H1 (cell line): ENCODE results near the gene RCAN3. TPM values are rescaled to one million over a fixed set of nuclear protein-coding genes. Genes with fewer than 3 reads are reported as not detected.

Experiments
- CTCF ChIA-PET: fragments of 300-600 bp; sonication (Branson Sonifier 250); formaldehyde crosslinking; loops from one replicate; lab custom pipeline; 2021; ENCODE audit not compliant: partially characterized antibody; lab: Charles Lee
- POLR2A ChIA-PET: fragments of 300-600 bp; sonication (Branson Sonifier 250); formaldehyde crosslinking; loops from one replicate; lab custom pipeline; 2021; ENCODE audit warnings: inconsistent platforms; ENCODE audit not compliant: partially characterized antibody; lab: Charles Lee
- DNase-seq, 2 experiments: peaks; one replicate each; pipeline versions ENCODE4 v3.0.0 to v3.0.0-alpha.2; 2010 to 2022; ENCODE audit warnings: low spot score in 2 of 2, low read depth in 1 of 2, mixed read lengths in 1 of 2
- FAIRE-seq: peaks from 2 replicates; lab custom pipeline; 2011; peaks lifted over from hg19 to GRCh38; lab: Jason Lieb, UNC
- H2AFZ ChIP-seq: 2 replicates; pipeline ENCODE4 v1.8.1; 2012; ENCODE audit warnings: low read length, inconsistent platforms
- H2AK5ac ChIP-seq: 2 replicates; pipeline ENCODE4 v1.6.1; 2013; ENCODE audit warnings: low read depth, low read length
- H2BK120ac ChIP-seq: replicated peaks from 2 replicates; pipeline ENCODE3; 2013; ENCODE audit warnings: low read depth, low read length, inconsistent platforms
- H2BK12ac ChIP-seq: 2 replicates; pipeline ENCODE4 v1.6.1; 2013; ENCODE audit warnings: low read depth, low read length
- H2BK15ac ChIP-seq: 2 replicates; pipeline ENCODE4 v1.6.1; 2013; ENCODE audit warnings: low read length
- H2BK20ac ChIP-seq: 2 replicates; pipeline ENCODE4 v1.6.1; 2013; ENCODE audit warnings: low read length
- H2BK5ac ChIP-seq: 2 replicates; pipeline ENCODE4 v1.6.1; 2013; ENCODE audit warnings: low read depth, low read length
- H3K14ac ChIP-seq: 2 replicates; pipeline ENCODE4 v1.6.1; 2013; ENCODE audit warnings: inconsistent platforms; ENCODE audit not compliant: insufficient read length
- H3K18ac ChIP-seq: 2 replicates; pipeline ENCODE4 v1.6.1; 2013; ENCODE audit warnings: low read length; ENCODE audit errors: extremely low read depth
- H3K23ac ChIP-seq: 2 replicates; pipeline ENCODE4 v1.6.1; 2013; ENCODE audit warnings: inconsistent platforms; ENCODE audit not compliant: insufficient read length
- H3K23me2 ChIP-seq: 2 replicates; pipeline ENCODE4 v1.6.1; 2013; ENCODE audit warnings: low read depth, low read length
- H3K27ac ChIP-seq: 2 replicates; pipeline ENCODE4 v1.6.1; 2011; ENCODE audit warnings: low read depth, low read length, inconsistent platforms
- H3K27me3 ChIP-seq, 4 experiments: replicated peaks in 1 of 4; 1 replicate in 1 of 4; 2 replicates in 3 of 4; pipeline versions ENCODE4 v1.6.1 to v1.8.1; 2011 to 2013; ENCODE audit warnings: low read length in 3 of 4, mild to moderate bottlenecking in 3 of 4, inconsistent platforms in 2 of 4, mixed read lengths in 2 of 4, moderate library complexity in 1 of 4; ENCODE audit not compliant: control insufficient read depth in 3 of 4, insufficient read depth in 3 of 4; ENCODE audit errors: extremely low read depth in 1 of 4
- H3K36me3 ChIP-seq, 4 experiments: 2 replicates each; pipeline versions ENCODE4 v1.6.1 to v1.8.1; 2011 to 2013; ENCODE audit warnings: mild to moderate bottlenecking in 4 of 4, low read length in 3 of 4, moderate library complexity in 2 of 4, control low read depth in 1 of 4, inconsistent platforms in 1 of 4; ENCODE audit not compliant: insufficient read depth in 4 of 4, control insufficient read depth in 2 of 4
- H3K4ac ChIP-seq: replicated peaks from 2 replicates; pipeline ENCODE3; 2013; ENCODE audit warnings: low read length, low read depth, mixed read lengths, inconsistent platforms; ENCODE audit not compliant: insufficient read length
- H3K4me1 ChIP-seq, 4 experiments: replicated peaks in 1 of 4; 1 replicate in 1 of 4; 2 replicates in 3 of 4; pipeline versions ENCODE4 v1.6.1 to v1.8.1; 2011 to 2013; ENCODE audit warnings: low read length in 3 of 4, inconsistent platforms in 2 of 4, mixed read lengths in 1 of 4; ENCODE audit not compliant: insufficient read depth in 4 of 4, control insufficient read depth in 3 of 4
- H3K4me2 ChIP-seq, 2 experiments: 2 replicates each; pipeline versions ENCODE4 v1.6.1 to v1.8.1; 2011 to 2013; ENCODE audit warnings: low read depth in 2 of 2, low read length in 2 of 2, control low read depth in 1 of 2, inconsistent platforms in 1 of 2, mild to moderate bottlenecking in 1 of 2; ENCODE audit not compliant: insufficient read depth in 1 of 2
- H3K4me3 ChIP-seq, 4 experiments: fragments of 200-600, 300-600 bp in 1 of 4; sonication (generic), shearing (Covaris generic), sonication (Bioruptor Twin) in 1 of 4; 2 replicates each; pipeline versions ENCODE4 v1.5.1 to v1.8.1; 2011 to 2016; ENCODE audit warnings: low read length in 4 of 4, low read depth in 3 of 4, control low read depth in 2 of 4, inconsistent platforms in 2 of 4, mild to moderate bottlenecking in 2 of 4, mixed read lengths in 1 of 4, moderate library complexity in 1 of 4; ENCODE audit not compliant: insufficient read depth in 2 of 4; ENCODE audit errors: extremely low read depth in 1 of 4
- H3K56ac ChIP-seq: replicated peaks from 2 replicates; pipeline ENCODE3; 2013; ENCODE audit warnings: low read depth, mild to moderate bottlenecking, mixed read lengths, low read length, inconsistent platforms; ENCODE audit not compliant: insufficient read length
- H3K79me1 ChIP-seq: 2 replicates; pipeline ENCODE4 v1.6.1; 2013; ENCODE audit warnings: low read depth, low read length, control low read depth
- H3K79me2 ChIP-seq, 2 experiments: 2 replicates each; pipeline versions ENCODE4 v1.6.1 to v1.8.1; 2012 to 2013; ENCODE audit warnings: low read length in 2 of 2, mild to moderate bottlenecking in 2 of 2, inconsistent platforms in 1 of 2; ENCODE audit not compliant: insufficient read depth in 2 of 2, control insufficient read depth in 1 of 2
- H3K9ac ChIP-seq, 4 experiments: replicated peaks in 1 of 4; 1 replicate in 1 of 4; 2 replicates in 3 of 4; pipeline versions ENCODE4 v1.6.1 to v1.8.1; 2011 to 2013; ENCODE audit warnings: low read depth in 3 of 4, low read length in 3 of 4, control low read depth in 2 of 4, mild to moderate bottlenecking in 2 of 4, moderate library complexity in 2 of 4, inconsistent platforms in 1 of 4; ENCODE audit errors: extremely low read depth in 1 of 4
- H3K9me3 ChIP-seq, 2 experiments: 2 replicates each; pipeline versions ENCODE4 v1.6.1 to v1.8.1; 2012 to 2013; ENCODE audit warnings: mild to moderate bottlenecking in 2 of 2, moderate library complexity in 2 of 2, control low read depth in 1 of 2, inconsistent platforms in 1 of 2, low read depth in 1 of 2, low read length in 1 of 2, mixed read lengths in 1 of 2; ENCODE audit not compliant: insufficient read depth in 2 of 2
- H4K20me1 ChIP-seq, 2 experiments: replicated peaks in 1 of 2; 2 replicates each; pipeline versions ENCODE3 to v1.8.1; 2011 to 2013; ENCODE audit warnings: inconsistent platforms in 2 of 2, low read length in 2 of 2, mild to moderate bottlenecking in 1 of 2; ENCODE audit not compliant: insufficient read depth in 2 of 2, control insufficient read depth in 1 of 2
- H4K5ac ChIP-seq: 2 replicates; pipeline ENCODE4 v1.6.1; 2013; ENCODE audit warnings: low read length, low read depth, mixed read lengths, inconsistent platforms; ENCODE audit not compliant: insufficient read length
- H4K8ac ChIP-seq: 2 replicates; pipeline ENCODE4 v1.8.0; 2013; ENCODE audit warnings: mild to moderate bottlenecking, moderate library complexity, low read length, inconsistent platforms; ENCODE audit not compliant: insufficient read depth; ENCODE audit errors: extremely low read depth
- H4K91ac ChIP-seq: replicated peaks from 2 replicates; pipeline ENCODE3; 2013; ENCODE audit warnings: low read length, mixed read lengths, inconsistent platforms; ENCODE audit not compliant: insufficient read length
- BACH1 ChIP-seq: IDR thresholded peaks from 2 replicates; pipeline ENCODE4 v1.6.1; 2012; ENCODE audit warnings: low read length, improper control_type of control experiment
- CBX5 ChIP-seq: fragments of 300-800, 300-1000 bp; sonication (generic); IDR thresholded peaks from 2 replicates; pipeline ENCODE4 v1.7.1; 2016; ENCODE audit warnings: antibody characterized with exemption, low read length, low read depth
- CBX8 ChIP-seq: fragments of 300-800, 300-1000 bp; sonication (generic); IDR thresholded peaks from 2 replicates; pipeline ENCODE4 v1.7.1; 2016; ENCODE audit warnings: low read depth, low read length, borderline replicate concordance
- FOSL1 ChIP-seq: IDR thresholded peaks from 2 replicates; pipeline ENCODE4 v1.6.1; 2011; ENCODE audit warnings: mild to moderate bottlenecking, low read depth, low read length, moderate library complexity; ENCODE audit not compliant: insufficient read depth
- KDM4A ChIP-seq: IDR thresholded peaks from one replicate; pipeline ENCODE4 v1.7.1; 2012; ENCODE audit warnings: low read depth, mild to moderate bottlenecking, moderate library complexity, low read length, inconsistent platforms; ENCODE audit not compliant: severe bottlenecking
- NRF1 ChIP-seq: IDR thresholded peaks from 2 replicates; pipeline ENCODE4 v1.6.1; 2011; ENCODE audit warnings: mild to moderate bottlenecking, low read depth, low read length, improper control_type of control experiment
- RBBP5 ChIP-seq: IDR thresholded peaks from 2 replicates; pipeline ENCODE4 v1.7.1; 2012; ENCODE audit warnings: low read depth, mild to moderate bottlenecking, inconsistent platforms, low read length, moderate library complexity, borderline replicate concordance
- SAP30 ChIP-seq: fragments of 300-600 bp; sonication (generic); IDR thresholded peaks from 2 replicates; pipeline ENCODE4 v1.7.1; 2012; ENCODE audit warnings: low read length, moderate library complexity, mild to moderate bottlenecking, inconsistent platforms; ENCODE audit not compliant: insufficient read depth, insufficient replicate concordance
- SP1 ChIP-seq: IDR thresholded peaks from 2 replicates; pipeline ENCODE4 v1.6.1; 2011; ENCODE audit warnings: low read depth, low read length
- SP4 ChIP-seq: IDR thresholded peaks from 2 replicates; pipeline ENCODE4 v1.6.1; 2012; ENCODE audit warnings: low read length, inconsistent platforms
- SRF ChIP-seq: IDR thresholded peaks from 2 replicates; pipeline ENCODE4 v1.6.1; 2011; ENCODE audit warnings: mild to moderate bottlenecking, low read depth, low read length, moderate library complexity
- SUZ12 ChIP-seq: fragments of 200-600 bp; sonication (generic); IDR thresholded peaks from 2 replicates; pipeline ENCODE4 v1.6.1; 2012; ENCODE audit warnings: mild to moderate bottlenecking, inconsistent platforms, low read length, moderate library complexity, mixed read lengths
- TBP ChIP-seq: IDR thresholded peaks from 2 replicates; pipeline ENCODE4 v1.6.1; 2011; ENCODE audit warnings: low read depth, low read length, improper control_type of control experiment
- TEAD4 ChIP-seq: IDR thresholded peaks from 2 replicates; pipeline ENCODE4 v1.6.1; 2012; ENCODE audit warnings: low read depth, low read length, inconsistent platforms, mixed read lengths
- WGBS, 2 experiments: shearing (Covaris generic) in 1 of 2; methylation state at CpG; one replicate each; pipeline versions ENCODE4 v1.1.6 to v1.1.7; 2013 to 2015; ENCODE audit warnings: low lambda C conversion rate in 2 of 2, mixed read lengths in 2 of 2, inconsistent platforms in 1 of 2, low coverage in 1 of 2, missing lambda C conversion rate in 1 of 2; ENCODE audit not compliant: insufficient replicate concordance in 2 of 2, insufficient coverage in 1 of 2, insufficient read length in 1 of 2; ENCODE audit errors: extremely low coverage in 1 of 2, missing lambda C conversion rate in 1 of 2; 5-methylcytosine and 5-hydroxymethylcytosine counted together
- polyA plus RNA-seq, 7 experiments: library from polyadenylated mRNA; depleted of rRNA in 3 of 7; stranded (reverse) in 5 of 7; unstranded in 2 of 7; fragments of >200 nt in 5 of 7; fragments of 200-250 nt in 2 of 7; gene quantifications; 1 replicate in 5 of 7; 2 replicates in 1 of 7; 4 replicates in 1 of 7; pipeline versions ENCODE4 v1.2.1 to v1.2.3, GENCODE V29; 2011 to 2013; ENCODE audit warnings: missing spikeins in 2 of 7, mixed read lengths in 2 of 7
- total RNA-seq: library from RNA; stranded (reverse); fragmentation: NEBNext Ultra II Directional; extraction: Animal tissue kit (Norgen Biotek cat#: 25700); gene quantifications from 2 replicates; pipeline ENCODE4 v1.2.1, GENCODE V29; 2021
- TF ChIP-seq, protein P1 (sequence below): IDR thresholded peaks from 2 replicates; pipeline ENCODE4 v1.6.1; 2011; ENCODE audit warnings: low read depth, mild to moderate bottlenecking, low read length; ENCODE audit not compliant: insufficient read depth

RCAN3 gene
- total and polyA plus RNA-seq, 2 of the 8 experiments (the other 6 are each of a cell fraction or from before 2014, with no cell fraction given), result 5.6 to 16.6 TPM

DNA sequence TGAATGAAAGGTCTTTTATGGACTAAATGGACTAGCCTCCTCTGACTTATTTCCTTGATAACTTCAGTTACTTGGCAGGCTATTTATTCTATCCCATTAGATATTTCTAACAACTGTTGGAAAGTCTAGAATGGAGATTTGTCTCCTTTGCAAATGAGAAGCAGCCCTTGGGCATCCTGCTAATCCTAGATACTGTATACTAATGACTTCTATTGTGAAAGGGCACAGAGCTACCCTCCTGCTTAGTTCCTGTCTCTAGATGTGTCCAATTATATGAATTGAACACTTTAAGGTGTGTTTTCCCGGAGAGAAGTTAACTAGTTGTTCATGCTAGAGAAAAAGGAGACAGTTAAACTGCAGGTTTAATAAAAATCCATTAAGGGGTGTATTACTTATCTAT, 43.0 kb downstream of the RCAN3 start:
- Histone ChIP-seq H2AK5ac (no peak overlapping the region), H2BK12ac (no peak overlapping the region), H3K4me3 (no peak overlapping the region), H3K27ac (no peak overlapping the region), H3K23ac (no peak overlapping the region), H3K9ac (no peak overlapping the region), H3K23me2 (no peaks in the 10 kb centered on the region), H2BK5ac (no peak overlapping the region), H4K91ac (no peak overlapping the region), H2AFZ (no peak overlapping the region), H3K4ac (no peak overlapping the region), H2BK120ac (no peak overlapping the region), H4K20me1 (no peaks in the 10 kb centered on the region), H2BK15ac (no peak overlapping the region), H3K27me3 (no peaks in the 10 kb centered on the region), H3K14ac (no peak overlapping the region), H3K4me1 (peaks cover 0 to 5% (median 0%) of the 10 kb centered on the region in 4 experiments; a peak in 1 of 7 replicates), H4K5ac (no peak overlapping the region), H3K4me2 (no peak overlapping the region), H3K79me2 (no peaks in the 10 kb centered on the region), H3K56ac (no peak overlapping the region), H3K36me3 (no peaks in the 10 kb centered on the region), H3K9me3 (no peaks in the 10 kb centered on the region), H2BK20ac (no peak overlapping the region), H4K8ac (no peak overlapping the region), H3K79me1 (no peaks in the 10 kb centered on the region), H3K18ac (no peak overlapping the region)
- 85% methylated on average over 1 of the region's 1 CpG; no CpG with 5 or more reads in 1 of the 2 experiments for WGBS, 2 experiments
- no peak for DNase-seq
- ChIA-PET POLR2A (no interaction called here), CTCF (interaction anchor here (0.6 to 3.8 kb wide), 8 partner anchors 15 to 131 kb away, joined by 3 to 19 read pairs (median 4); partner anchors contain the start of gene NIPAL3)
- no peak for FAIRE-seq
- TF ChIP-seq BACH1 (no peak), SAP30 (no peak), KDM4A (no peak), CBX5 (no peak), SRF (no peak), RBBP5 (no peak), SP1 (no peak), CBX8 (no peak), SUZ12 (no peak), SP4 (no peak), TEAD4 (no peak), TBP (no peak), FOSL1 (no peak), NRF1 (no peak)
- TF ChIP-seq, protein P1, sequence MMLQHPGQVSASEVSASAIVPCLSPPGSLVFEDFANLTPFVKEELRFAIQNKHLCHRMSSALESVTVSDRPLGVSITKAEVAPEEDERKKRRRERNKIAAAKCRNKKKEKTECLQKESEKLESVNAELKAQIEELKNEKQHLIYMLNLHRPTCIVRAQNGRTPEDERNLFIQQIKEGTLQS, result no peak
